NCI-H2081 treated with DMSO at 0.1 percent for 48 hours (cell line): ENCODE measurements around the gene COMMD10.

Source experiments
- DNase-seq: peaks from one replicate; lab custom pipeline; 2025; lab: John Stamatoyannopoulos, UW

The COMMD10 gene

GRCh38 chr5:116292321-116292720, 207.5 kb downstream of the COMMD10 start:
- no peak for DNase-seq

- no peak for DNase-seq
Observed at GRCh38 chr5:116296335-116297072, 211.7 kb downstream of the COMMD10 start.

GRCh38 chr5:116297296-116297814, 212.5 kb downstream of the COMMD10 start:
- no peak for DNase-seq

- DNase-seq: no peak
Observed at GRCh38 chr5:116299746-116300640, 215.2 kb downstream of the COMMD10 start.

- no peak for DNase-seq
Observed at GRCh38 chr5:116301110-116301509, 216.3 kb downstream of the COMMD10 start.

- DNase-seq: no peak
Observed at GRCh38 chr5:116303340-116303739, 218.5 kb downstream of the COMMD10 start.

- DNase-seq: peak; percentile 72
Observed at GRCh38 chr5:116303810-116304209, 219.0 kb downstream of the COMMD10 start.

- DNase-seq: no peak
Observed at GRCh38 chr5:116305899-116306298, 221.1 kb downstream of the COMMD10 start.

GRCh38 chr5:116306846-116307245, 222.0 kb downstream of the COMMD10 start:
- no peak for DNase-seq

GRCh38 chr5:116308391-116308790, 223.6 kb downstream of the COMMD10 start:
- no peak for DNase-seq

GRCh38 chr5:116313366-116313765, 228.5 kb downstream of the COMMD10 start:
- no peak for DNase-seq

- no peak for DNase-seq
Observed at GRCh38 chr5:116315531-116315930, 230.7 kb downstream of the COMMD10 start.

- no peak for DNase-seq
Observed at GRCh38 chr5:116318091-116318854, 233.4 kb downstream of the COMMD10 start.

GRCh38 chr5:116320486-116320885, 235.7 kb downstream of the COMMD10 start:
- no peak for DNase-seq

GRCh38 chr5:116329503-116329902, 244.7 kb downstream of the COMMD10 start:
- no peak for DNase-seq

- DNase-seq: no peak
Observed at GRCh38 chr5:116340799-116341198, 256.0 kb downstream of the COMMD10 start.
